ENCODE results near the gene MEN1. TPM values are rescaled to one million over a fixed set of nuclear protein-coding genes. Genes with fewer than 3 reads are reported as not detected.

MEN1 gene
- total RNA-seq, 4 donors from 2014 or later = 8.6 to 15.8 (median 13.4) TPM

DNA sequence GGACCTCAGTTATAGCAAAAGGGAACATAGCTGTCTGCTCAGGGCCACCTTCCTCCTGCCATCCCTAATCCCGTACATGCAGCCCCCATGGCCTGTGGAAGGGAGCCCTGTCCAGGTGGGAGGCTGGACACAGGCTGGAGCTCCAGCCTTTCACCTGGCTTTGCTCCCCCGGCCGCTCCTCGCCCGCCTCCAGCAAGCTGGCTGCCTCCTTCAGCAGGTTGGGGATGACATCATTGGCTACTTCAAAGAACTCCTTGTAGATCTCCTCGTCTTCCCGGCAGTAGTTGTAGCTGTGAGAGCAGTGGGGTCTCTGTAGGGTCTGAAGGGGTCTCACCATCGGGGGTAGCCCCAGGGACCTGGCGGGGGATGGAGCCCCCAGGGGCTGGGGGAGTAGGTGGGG is 4.9 kb downstream of the MEN1 start:
- TF ChIP-seq, protein P1, sequence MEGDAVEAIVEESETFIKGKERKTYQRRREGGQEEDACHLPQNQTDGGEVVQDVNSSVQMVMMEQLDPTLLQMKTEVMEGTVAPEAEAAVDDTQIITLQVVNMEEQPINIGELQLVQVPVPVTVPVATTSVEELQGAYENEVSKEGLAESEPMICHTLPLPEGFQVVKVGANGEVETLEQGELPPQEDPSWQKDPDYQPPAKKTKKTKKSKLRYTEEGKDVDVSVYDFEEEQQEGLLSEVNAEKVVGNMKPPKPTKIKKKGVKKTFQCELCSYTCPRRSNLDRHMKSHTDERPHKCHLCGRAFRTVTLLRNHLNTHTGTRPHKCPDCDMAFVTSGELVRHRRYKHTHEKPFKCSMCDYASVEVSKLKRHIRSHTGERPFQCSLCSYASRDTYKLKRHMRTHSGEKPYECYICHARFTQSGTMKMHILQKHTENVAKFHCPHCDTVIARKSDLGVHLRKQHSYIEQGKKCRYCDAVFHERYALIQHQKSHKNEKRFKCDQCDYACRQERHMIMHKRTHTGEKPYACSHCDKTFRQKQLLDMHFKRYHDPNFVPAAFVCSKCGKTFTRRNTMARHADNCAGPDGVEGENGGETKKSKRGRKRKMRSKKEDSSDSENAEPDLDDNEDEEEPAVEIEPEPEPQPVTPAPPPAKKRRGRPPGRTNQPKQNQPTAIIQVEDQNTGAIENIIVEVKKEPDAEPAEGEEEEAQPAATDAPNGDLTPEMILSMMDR (IDR thresholded peaks at IDR 0.05; ENCODE audit: low read depth) = no peak

DNA sequence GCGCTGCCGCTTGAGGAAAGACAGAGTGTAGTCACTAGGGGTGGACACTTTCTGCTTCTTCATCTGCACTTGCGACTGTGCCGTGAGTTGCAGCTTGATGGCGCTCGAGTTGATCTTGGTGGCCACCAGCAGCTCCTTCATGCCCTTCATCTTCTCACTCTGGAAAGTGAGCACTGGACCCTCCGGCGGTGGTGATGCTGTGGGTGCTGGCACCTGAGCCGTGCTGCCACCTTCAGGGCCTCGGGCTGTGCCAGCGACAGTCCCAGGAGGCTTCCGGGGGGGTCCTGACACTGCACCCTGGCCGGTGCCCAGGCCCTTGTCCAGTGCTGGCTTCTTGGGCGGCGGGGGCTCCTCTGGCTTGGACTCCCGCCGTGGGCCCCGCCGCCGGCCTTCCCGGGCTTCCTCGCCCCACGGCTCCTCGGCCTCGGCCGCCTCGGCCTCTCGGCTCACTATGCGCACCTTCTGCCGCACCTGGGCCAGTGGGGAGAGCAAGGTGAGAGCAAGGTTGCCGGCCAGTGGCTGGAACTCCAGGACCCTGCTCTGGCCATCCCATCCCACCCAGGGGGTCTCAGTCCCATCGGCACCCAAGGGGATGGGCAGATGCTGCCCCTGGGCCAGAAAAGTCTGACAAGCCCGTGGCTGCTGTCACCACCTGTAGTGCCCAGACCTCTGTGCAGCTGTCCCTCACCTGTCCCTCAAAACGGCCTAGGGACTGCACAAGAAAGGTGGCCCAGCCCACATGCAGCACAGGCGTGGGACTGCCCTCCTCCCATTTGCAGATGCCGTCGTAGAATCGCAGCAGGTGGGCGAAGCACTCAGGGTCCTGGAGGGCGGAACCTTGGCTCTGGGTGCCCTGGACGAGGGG is 5.8 kb downstream of the MEN1 start:
- TF ChIP-seq, protein P1 (IDR thresholded peaks at IDR 0.05; ENCODE audit: low read depth) = no peak

DNA sequence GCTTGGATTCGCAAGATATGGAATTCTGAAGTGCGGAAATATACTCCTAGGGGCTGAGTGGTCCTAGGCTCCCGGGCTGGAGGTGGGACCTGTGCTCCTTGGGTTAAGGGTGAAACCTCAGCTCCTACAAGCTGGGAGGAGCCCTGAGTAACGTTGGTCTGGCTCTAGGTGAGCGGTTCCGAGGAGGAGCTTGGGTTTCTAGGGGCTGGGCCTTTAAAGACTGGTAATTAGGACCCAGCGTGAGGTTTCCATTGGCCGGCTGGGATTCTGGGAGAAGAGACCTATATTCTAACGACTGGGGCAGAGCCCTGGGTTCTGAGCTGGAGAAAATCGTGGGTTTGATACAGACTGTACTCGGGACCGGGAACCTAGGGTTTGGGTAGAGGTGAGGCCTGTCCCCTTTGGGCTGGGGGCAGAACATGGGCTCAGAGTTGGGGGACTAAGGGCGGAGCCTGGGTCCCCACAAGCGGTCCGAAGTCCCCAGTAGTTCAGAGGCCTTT is 6.5 kb downstream of the MEN1 start:
- TF ChIP-seq, protein P1 (IDR thresholded peaks at IDR 0.05; ENCODE audit: low read depth) = no peak

DNA sequence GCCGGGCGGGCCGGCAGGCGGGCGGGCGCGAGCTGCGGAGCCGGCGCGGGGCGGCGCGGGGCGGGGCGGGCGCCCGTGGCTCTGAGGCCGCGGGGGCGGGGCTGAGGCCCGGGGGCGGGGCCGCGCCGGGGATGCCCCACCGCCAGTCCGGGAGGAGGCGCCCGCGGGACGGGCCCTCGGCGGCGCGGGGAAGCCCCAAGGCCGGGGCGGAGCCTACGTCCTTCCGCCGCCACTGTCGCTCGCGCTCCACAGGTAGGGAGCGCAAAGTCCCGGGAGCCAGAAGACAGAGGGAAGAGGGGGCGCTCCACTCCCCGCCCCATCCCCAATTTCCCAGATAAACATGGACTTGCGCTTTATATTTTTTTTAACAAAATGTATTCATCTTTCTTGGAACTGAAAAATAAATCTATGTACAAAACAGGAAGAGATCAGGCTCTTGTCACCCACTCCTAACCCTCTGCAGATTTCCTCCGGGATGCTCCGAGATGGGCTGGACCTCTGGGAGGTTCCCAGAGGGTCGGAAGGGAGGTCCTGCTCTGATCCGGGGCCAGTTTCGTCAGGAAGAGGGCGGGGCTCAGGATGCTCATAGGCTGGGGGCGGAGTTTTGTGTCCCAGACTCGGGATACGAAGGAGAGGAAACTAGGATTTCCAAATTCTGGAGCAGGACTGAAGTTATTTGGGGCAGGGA is 7.0 kb downstream of the MEN1 start, which contains the start of gene MAP4K2:
TSS of gene MAP4K2 (minus strand) at position 57 of the 688 bp plus-strand sequence. CDS start 65 bp downstream, outside the sequence.
- TF ChIP-seq, protein P1 (IDR thresholded peaks at IDR 0.05; ENCODE audit: low read depth) = no peak

DNA sequence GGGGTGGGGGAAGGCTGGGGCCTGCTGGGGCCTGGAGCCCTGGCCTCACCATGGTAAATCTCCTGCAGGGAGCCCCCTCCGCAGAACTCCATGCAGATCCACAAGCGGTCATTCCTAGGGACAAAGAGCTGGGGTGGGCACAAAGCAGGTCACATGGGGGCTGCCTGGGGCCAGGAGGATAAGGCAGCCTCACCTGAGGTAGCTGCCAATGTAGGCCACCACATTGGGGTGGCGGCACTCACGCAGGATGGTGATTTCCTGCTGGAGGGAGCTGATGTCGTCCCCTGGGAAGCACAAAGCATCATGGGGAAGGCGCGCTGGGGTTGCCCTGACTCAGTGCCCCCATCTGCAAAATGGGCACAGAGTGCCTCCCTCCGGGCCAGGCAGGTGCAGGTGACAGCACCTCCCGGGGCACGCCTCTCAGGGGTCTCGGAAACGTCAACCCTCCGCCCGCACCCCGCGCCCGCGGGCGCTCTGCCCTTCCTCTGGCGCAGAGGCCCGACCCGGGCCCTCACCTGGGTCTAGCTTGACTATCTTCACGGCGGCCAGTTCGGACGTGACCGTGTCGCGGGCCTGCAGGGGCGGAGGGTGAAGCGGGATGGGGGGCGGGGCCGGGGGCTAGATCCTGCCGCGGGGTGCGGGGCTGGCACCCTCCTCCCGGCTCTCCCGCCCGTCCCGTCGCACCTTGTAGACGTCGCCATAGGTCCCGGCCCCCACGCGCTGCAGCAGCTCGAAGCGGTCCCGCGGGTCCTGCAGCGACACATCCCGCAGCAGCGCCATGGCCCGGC is 7.8 kb downstream of the MEN1 start:
- TF ChIP-seq, protein P1 (IDR thresholded peaks at IDR 0.05; ENCODE audit: low read depth) = no peak

DNA sequence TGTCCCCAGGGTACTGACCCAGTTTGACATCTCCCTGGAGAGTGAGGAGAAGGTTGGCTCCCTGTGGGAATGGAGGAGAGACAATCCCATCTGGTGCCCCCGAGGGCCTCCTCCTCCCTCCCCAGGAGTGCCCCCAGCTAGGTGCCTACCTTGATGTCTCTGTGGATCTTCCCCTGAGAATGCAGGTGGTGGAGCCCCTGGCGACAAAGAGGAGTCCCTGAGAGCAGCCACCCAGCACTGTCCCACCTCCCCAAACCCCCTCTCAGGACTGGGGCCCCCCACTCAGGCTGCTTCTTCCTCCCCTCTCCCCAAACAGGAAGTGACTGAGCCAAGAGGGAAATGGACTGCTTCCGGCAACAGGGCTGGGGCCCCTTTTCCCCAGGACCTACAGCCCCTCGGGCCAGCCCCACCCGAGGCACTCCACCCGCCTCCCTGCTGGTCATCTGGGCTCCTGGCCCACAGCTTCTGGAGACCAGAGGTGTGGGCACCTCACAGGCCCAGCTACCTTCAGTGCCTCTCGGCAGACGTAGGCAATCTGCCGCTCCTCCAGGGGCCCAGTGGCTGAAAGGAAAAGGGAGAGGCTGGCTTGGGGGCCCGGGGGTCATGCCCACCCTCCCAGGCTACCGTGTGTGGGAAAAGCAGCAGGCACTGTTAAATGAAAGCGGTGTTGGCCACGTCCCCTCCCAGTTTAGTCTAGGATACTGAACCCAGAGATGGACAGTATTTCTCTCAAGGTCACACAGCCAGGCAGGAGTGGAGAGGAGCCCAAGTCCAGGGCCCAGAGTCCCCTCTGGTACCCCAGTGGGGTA is 8.6 kb downstream of the MEN1 start:
- TF ChIP-seq, protein P1 (IDR thresholded peaks at IDR 0.05; ENCODE audit: low read depth) = no peak

Measured in subcutaneous adipose tissue (tissue), 4 donors.